Fibroblast of skin of back (primary cell): ENCODE measurements around the gene CSNK1A1.
"Not testable (repeated sequence)": the region's sequence is repeated elsewhere in the genome, so short reads cannot be mapped to it uniquely, and the experiment has no call there.

Experiments used
- DNase-seq: peaks from one replicate; pipeline ENCODE4 v3.0.0-alpha.2; 2013

Gene CSNK1A1

GRCh38 chr5:149528281-149529060 lies 22.8 kb downstream of the CSNK1A1 start:
- no peak for DNase-seq

- DNase-seq, result no peak
Observed at GRCh38 chr5:149526845-149527590, 24.2 kb downstream of the CSNK1A1 start.

- DNase-seq, result no peak
Observed at GRCh38 chr5:149521739-149522685, 29.2 kb downstream of the CSNK1A1 start.

- DNase-seq, result no peak
Observed at GRCh38 chr5:149519601-149520000, 31.6 kb downstream of the CSNK1A1 start.

- DNase-seq, result no peak
Observed at GRCh38 chr5:149518620-149519019, 32.6 kb downstream of the CSNK1A1 start.

- DNase-seq, result no peak
Observed at GRCh38 chr5:149517461-149518122, 33.6 kb downstream of the CSNK1A1 start.

GRCh38 chr5:149514512-149514911 lies 36.7 kb downstream of the CSNK1A1 start:
- no peak for DNase-seq

- DNase-seq, result not testable (repeated sequence)
Observed at GRCh38 chr5:149513372-149513947, 37.8 kb downstream of the CSNK1A1 start.

- no peak for DNase-seq
Observed at GRCh38 chr5:149510136-149510535, 41.1 kb downstream of the CSNK1A1 start.

- no peak for DNase-seq
Observed at GRCh38 chr5:149504677-149505076, 46.6 kb downstream of the CSNK1A1 start.

GRCh38 chr5:149503006-149503405 lies 48.2 kb downstream of the CSNK1A1 start:
- DNase-seq, result no peak

- DNase-seq, result peak; percentile 54
Observed at GRCh38 chr5:149500922-149501582, 50.2 kb downstream of the CSNK1A1 start.

GRCh38 chr5:149498724-149499336 lies 52.4 kb downstream of the CSNK1A1 start:
- DNase-seq, result no peak

GRCh38 chr5:149497357-149497756 lies 53.9 kb downstream of the CSNK1A1 start:
- DNase-seq, result peak; percentile 86

- DNase-seq, result no peak
Observed at GRCh38 chr5:149496917-149497316, 54.3 kb downstream of the CSNK1A1 start.

- peak; percentile 31 for DNase-seq
Observed at GRCh38 chr5:149496166-149496565, 55.1 kb downstream of the CSNK1A1 start.

- no peak for DNase-seq
Observed at GRCh38 chr5:149495673-149496072, 55.6 kb downstream of the CSNK1A1 start.

- no peak for DNase-seq
Observed at GRCh38 chr5:149493316-149493715, 57.9 kb downstream of the CSNK1A1 start.

GRCh38 chr5:149492781-149493180 lies 58.5 kb downstream of the CSNK1A1 start:
- DNase-seq, result no peak

GRCh38 chr5:149490599-149491485 lies 60.4 kb downstream of the CSNK1A1 start:
- no peak for DNase-seq
